GM21360 (cell line): ENCODE measurements around the gene ADGRD2.
"Not testable (repeated sequence)": the region's sequence is repeated elsewhere in the genome, so short reads cannot be mapped to it uniquely, and the experiment has no call there.

Source experiments
- ATAC-seq: cut with Tn5 transposase; IDR thresholded peaks from one replicate; pipeline ENCODE4 v1.9.1; 2021; ENCODE audit warnings: mild to moderate bottlenecking, moderate library complexity; ENCODE audit not compliant: unreplicated experiment

ADGRD2 gene, protein sequence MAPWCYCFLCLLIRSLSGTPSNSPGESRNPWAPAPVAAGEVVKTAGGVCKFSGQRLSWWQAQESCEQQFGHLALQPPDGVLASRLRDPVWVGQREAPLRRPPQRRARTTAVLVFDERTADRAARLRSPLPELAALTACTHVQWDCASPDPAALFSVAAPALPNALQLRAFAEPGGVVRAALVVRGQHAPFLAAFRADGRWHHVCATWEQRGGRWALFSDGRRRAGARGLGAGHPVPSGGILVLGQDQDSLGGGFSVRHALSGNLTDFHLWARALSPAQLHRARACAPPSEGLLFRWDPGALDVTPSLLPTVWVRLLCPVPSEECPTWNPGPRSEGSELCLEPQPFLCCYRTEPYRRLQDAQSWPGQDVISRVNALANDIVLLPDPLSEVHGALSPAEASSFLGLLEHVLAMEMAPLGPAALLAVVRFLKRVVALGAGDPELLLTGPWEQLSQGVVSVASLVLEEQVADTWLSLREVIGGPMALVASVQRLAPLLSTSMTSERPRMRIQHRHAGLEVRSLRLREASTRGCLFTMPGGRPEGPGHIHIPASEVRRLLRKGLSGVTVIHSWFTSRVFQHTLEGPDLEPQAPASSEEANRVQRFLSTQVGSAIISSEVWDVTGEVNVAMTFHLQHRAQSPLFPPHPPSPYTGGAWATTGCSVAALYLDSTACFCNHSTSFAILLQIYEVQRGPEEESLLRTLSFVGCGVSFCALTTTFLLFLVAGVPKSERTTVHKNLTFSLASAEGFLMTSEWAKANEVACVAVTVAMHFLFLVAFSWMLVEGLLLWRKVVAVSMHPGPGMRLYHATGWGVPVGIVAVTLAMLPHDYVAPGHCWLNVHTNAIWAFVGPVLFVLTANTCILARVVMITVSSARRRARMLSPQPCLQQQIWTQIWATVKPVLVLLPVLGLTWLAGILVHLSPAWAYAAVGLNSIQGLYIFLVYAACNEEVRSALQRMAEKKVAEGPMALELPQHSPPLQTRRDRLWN

GRCh38 chr9:124450241-124450924 is at the start of gene ADGRD2:
Gene ADGRD2 (plus strand): TSS chr9:124450451. CDS start chr9:124451667, 1,216 bp downstream.
- ATAC-seq = no peak

DNA sequence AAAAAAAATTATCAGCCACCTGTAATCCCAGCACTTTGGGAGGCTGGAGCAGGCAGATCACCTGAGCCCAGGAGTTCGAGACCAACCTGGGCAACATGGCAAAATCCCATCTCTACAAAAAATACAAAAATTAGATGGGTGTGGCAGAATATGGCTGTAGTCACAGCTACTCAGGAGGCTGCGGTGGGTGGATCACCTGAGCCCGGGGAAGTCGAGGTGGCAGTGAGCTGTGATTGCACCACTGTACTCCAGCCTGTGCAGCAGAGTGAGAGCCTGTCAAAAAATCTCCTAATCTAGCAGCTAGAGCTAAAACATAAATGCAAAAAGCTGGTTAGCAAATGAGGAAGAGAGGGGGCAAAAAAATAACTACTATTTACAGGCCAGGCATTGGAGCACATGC is 47.0 kb upstream of the ADGRD2 start:
- no peak for ATAC-seq

DNA sequence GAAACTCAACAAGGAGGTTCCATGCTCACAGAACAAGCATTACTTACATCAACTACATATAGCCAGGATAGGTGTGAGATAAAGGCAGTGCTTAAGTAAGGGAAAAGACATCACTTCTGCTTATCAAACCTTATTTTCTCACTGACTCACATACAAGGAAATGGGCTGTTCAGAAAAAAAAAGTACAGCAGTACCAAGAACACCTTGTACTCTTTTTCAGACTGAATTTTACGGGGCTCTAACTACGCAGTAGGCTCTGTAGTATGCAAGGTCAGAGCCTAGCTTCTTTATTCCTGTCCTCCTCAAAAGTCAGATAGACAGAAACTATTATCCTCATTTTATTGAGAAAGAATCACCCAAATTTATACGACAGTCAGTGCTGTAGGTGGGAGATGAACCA is 40.8 kb upstream of the ADGRD2 start:
- ATAC-seq = no peak

DNA sequence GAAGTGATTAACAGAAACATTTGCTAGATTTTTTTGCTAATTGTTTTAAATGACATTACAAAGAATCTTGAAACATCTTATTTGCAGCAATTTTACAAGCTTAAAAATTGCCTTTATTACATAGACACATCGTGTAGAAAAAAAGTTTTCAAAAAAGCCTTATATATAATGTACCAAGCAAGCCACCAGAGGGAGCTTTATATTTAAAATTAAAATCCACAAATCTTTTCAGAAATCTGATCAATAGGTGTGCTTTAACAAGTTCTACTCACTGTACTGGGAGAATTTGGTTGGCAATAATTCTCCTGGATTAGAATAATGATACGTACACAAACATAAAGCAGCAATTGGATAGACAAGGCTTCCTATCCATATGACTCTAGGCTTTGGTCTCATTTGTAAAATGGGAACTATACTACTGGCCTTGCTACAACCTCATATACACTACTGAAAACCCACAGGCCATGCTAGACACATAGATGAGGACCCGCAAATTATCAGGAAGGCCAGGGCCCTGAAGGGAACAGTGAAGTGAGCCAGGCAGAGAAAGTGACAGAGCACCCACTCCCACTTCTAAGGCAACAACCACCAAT is 39.8 kb upstream of the ADGRD2 start:
- no peak for ATAC-seq

- ATAC-seq = no peak
Observed at GRCh38 chr9:124411514-124412227, 38.6 kb upstream of the ADGRD2 start.

GRCh38 chr9:124412228-124412575 is 38.0 kb upstream of the ADGRD2 start:
- ATAC-seq = no peak

- ATAC-seq = no peak
Observed at GRCh38 chr9:124414612-124415011, 35.6 kb upstream of the ADGRD2 start.

GRCh38 chr9:124415102-124415851 is 35.0 kb upstream of the ADGRD2 start, which contains the start of gene PSMB7:
Gene PSMB7 (minus strand): TSS chr9:124415442. CDS start chr9:124415425, 17 bp downstream.
- ATAC-seq = peak; percentile 89

DNA sequence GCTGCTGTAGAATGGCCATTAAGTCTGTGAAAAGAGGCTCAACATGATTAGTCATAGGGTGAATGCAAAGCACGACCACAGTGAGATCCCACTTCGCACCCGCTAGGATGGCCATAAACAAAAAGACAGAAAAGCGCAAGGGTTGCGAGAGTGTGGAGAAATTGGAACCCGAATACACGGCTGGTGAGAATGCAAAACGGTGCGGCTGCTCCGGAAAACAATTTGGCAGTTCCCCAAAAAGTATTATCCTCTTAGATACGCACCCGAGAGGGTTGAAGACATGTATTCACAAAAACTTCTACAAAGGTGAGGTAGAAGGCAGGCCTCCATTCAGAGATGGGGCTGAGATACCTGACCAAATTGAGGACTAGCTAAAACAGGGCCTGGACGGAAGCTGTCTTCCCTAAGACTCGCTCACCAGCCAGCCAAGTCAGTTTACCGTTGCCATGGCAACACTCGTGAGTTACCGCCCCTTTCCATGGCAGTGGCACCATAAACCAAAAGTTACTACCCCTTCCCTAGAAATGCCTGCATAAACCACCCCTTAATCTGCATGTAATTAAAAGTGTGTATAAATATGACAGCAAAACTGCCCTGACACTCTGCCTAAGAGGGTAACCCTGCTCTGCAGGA is 34.3 kb upstream of the ADGRD2 start:
- ATAC-seq = no peak

GRCh38 chr9:124419832-124420489 is 30.3 kb upstream of the ADGRD2 start:
- no peak for ATAC-seq

DNA sequence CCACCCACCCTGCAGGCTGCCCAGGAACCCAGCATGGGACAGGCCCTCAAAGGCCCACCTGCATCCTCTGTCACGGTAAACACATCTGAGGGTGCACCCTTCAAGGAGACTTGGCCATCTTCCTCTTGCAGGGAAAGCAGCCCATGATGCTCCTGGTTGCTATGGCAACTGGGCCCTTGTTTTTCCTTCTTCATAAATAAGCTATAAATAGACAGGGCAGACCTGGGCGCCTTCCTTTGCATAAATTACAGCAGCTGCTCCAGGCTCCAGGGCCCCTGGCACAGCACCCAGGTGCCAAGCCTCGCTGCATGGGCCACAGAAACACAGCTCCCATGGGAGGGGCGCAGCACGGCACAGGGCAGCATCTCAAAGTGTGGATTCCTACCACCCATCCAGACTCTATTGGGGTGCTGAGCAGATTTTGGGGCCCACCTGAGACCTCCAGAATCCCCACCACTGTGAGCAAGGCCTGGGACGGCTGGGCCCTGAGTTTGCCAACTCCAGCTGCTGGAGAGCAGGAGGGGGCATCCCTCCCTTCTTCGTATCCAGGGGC is 29.2 kb upstream of the ADGRD2 start:
- no peak for ATAC-seq

DNA sequence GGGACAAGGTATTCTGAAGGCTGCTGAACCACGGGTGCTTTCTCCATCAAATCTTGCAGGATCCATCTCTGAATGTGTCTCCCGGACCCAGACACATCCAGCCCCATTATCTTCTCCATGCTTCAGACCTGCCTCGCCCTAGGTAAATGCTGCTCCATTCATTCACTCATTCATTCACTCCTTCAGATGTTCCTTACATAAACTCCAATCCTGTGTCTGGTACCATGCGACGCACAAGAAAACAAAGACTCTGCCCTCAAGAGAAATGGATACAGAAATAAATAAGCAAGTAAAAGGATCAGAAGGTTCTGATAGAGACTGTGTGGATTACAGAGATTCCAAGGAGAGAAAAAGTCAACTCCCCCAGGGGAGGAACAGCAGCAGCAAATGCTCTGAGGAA is 27.1 kb upstream of the ADGRD2 start:
- ATAC-seq = no peak

DNA sequence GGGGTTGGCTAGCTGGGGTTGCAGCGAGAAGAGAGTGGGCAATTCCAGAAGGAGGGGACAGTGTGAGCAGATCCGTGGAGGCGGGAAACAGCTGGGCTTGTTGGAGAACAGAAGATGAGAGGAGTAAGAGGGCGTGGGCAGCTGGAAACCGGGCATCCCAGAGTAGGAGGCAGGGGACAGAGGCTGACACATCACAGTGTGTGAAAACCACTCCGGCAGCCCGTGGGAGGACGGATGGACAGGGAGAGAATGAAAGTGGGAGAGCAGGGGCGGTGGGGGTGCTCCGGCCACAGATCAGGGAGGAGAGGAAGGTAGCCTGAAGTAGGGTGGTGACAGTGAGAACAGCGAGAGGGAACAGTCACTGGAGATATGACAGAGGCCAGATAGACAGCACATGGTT is 26.7 kb upstream of the ADGRD2 start:
- ATAC-seq = no peak

- not testable (repeated sequence) for ATAC-seq
Observed at GRCh38 chr9:124425733-124426132, 24.5 kb upstream of the ADGRD2 start.

GRCh38 chr9:124426361-124426760 is 23.9 kb upstream of the ADGRD2 start:
- no peak for ATAC-seq

DNA sequence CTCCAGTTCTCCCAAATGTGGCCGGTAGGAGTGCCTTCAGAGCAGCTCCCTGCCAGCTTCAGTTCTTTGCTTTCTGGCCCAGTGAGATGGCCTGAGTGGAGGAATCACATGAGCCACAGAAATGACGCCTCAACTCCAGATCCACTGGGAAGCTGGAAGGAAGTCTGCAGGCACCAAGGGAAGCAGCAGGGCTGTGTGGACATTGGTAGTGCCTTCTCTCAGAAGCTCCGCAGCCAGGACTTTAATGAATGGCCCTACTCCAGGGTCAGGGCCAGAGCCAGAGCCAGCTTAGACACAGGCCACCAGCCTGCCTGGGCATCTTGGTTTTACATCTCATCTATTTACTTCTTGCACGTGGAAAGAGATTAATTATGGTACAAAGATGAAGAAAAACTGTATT is 23.0 kb upstream of the ADGRD2 start:
- ATAC-seq = no peak

DNA sequence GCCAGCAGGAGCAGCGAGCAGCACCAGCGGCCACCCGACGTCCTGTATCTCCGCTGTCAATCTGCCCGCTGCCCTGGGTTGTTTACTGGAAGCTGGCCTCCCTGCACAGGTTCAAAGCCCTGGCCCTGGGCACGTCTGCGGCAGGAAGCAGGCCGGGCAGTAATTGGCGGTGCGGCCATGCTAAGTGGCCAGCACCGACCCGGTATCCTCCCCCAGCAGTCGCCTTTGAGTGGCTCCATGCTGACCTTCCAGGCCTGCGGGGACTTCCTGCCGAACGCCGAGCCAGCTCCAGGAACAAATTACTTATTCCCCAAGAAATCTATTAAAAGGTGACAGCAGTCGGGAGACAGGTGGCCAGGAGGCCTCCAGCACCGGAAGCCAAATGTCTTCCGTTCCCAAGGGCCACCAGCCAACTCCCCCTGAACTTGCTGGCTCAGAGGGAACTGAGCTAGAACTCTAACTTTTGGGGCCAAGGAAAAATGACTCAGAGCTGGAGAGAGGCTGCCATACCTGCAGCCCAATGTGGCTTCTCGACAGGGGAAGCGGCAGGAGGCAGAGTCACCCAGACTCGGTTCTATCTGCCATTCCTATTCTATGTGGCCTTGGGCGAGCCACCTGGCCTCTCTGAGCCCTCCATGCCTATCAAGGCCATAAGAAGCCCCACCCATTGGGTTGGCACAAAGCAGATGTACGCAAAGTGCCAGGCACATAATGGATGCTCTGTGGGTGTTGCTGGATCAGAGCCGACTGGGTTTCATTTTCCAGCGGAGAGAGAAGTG is 21.3 kb upstream of the ADGRD2 start:
- no peak for ATAC-seq
